MM.1S (cell line): Measurements from ENCODE around the gene CORO7.
"Not testable (repeated sequence)": the region's sequence is repeated elsewhere in the genome, so short reads cannot be mapped to it uniquely, and the experiment has no call there.

Experiments
- DNase-seq: peaks from one replicate; pipeline ENCODE4 v3.0.0-alpha.2; 2015
- H2AFZ ChIP-seq: fragments of 300-600 bp; sonication (generic); 2 replicates; pipeline ENCODE4 v1.6.0; 2016; ENCODE audit warnings: antibody characterized with exemption, low read length
- H3F3A ChIP-seq: fragments of 300-600 bp; sonication (generic); 2 replicates; pipeline ENCODE4 v1.6.1; 2016; ENCODE audit warnings: mild to moderate bottlenecking, antibody characterized with exemption, low read length, moderate library complexity, mixed read lengths; ENCODE audit not compliant: insufficient read depth
- H3K27ac ChIP-seq: fragments of 300-600 bp; sonication (generic); 2 replicates; pipeline ENCODE4 v1.5.1; 2016; ENCODE audit warnings: mild to moderate bottlenecking, low read length
- H3K27me3 ChIP-seq: fragments of 300-600 bp; sonication (generic); replicated peaks from 2 replicates; pipeline ENCODE4 v1.6.0; 2016; ENCODE audit warnings: low read length; ENCODE audit not compliant: insufficient read depth
- H3K36me3 ChIP-seq: fragments of 300-600 bp; sonication (generic); replicated peaks from 2 replicates; pipeline ENCODE4 v1.6.1; 2016; ENCODE audit warnings: mild to moderate bottlenecking, low read length, mixed read lengths; ENCODE audit not compliant: insufficient read depth
- H3K4me1 ChIP-seq: fragments of 300-600 bp; sonication (generic); 2 replicates; pipeline ENCODE4 v1.6.1; 2016; ENCODE audit warnings: low read length, mixed read lengths
- H3K4me2 ChIP-seq: fragments of 300-600 bp; sonication (generic); 2 replicates; pipeline ENCODE4 v1.6.0; 2016; ENCODE audit warnings: low read depth, low read length
- H3K4me3 ChIP-seq: fragments of 300-600 bp; sonication (generic); 2 replicates; pipeline ENCODE4 v1.5.1; 2016; ENCODE audit warnings: low read length, mixed read lengths
- H3K79me2 ChIP-seq: fragments of 300-600 bp; sonication (generic); 2 replicates; pipeline ENCODE4 v1.6.1; 2016; ENCODE audit warnings: mixed run types, low read length, mixed read lengths
- H3K9ac ChIP-seq: fragments of 300-600 bp; sonication (generic); 2 replicates; pipeline ENCODE4 v1.6.1; 2016; ENCODE audit warnings: low read length, mixed read lengths
- H3K9me2 ChIP-seq: fragments of 300-600 bp; sonication (generic); replicated peaks from 2 replicates; pipeline ENCODE4 v1.6.1; 2016; ENCODE audit warnings: mild to moderate bottlenecking, low read length, mixed read lengths; ENCODE audit not compliant: insufficient read depth
- H3K9me3 ChIP-seq: fragments of 300-600 bp; sonication (generic); replicated peaks from 2 replicates; pipeline ENCODE4 v1.6.1; 2016; ENCODE audit warnings: mild to moderate bottlenecking, low read length, mixed read lengths; ENCODE audit not compliant: insufficient read depth
- H4K20me1 ChIP-seq: fragments of 300-600 bp; sonication (generic); 2 replicates; pipeline ENCODE4 v1.6.1; 2016; ENCODE audit warnings: mild to moderate bottlenecking, low read length, moderate library complexity, mixed read lengths; ENCODE audit not compliant: insufficient read depth
- EZH2 ChIP-seq: fragments of 300-600 bp; sonication (generic); optimal IDR thresholded peaks from 2 replicates; pipeline ENCODE3; 2017; ENCODE audit warnings: low read depth, mild to moderate bottlenecking, antibody characterized with exemption, low read length, mixed read lengths
- EZH2phosphoT487 ChIP-seq: fragments of 300-600 bp; sonication (generic); IDR thresholded peaks from 2 replicates; pipeline ENCODE4 v1.6.1; 2018; ENCODE audit warnings: antibody characterized with exemption, low read length
- TF ChIP-seq, protein P1 (sequence below): fragments of 300-600 bp; sonication (generic); IDR thresholded peaks from 2 replicates; pipeline ENCODE4 v1.5.1; 2016; ENCODE audit warnings: antibody characterized with exemption, low read length, mixed read lengths

The CORO7 gene

DNA sequence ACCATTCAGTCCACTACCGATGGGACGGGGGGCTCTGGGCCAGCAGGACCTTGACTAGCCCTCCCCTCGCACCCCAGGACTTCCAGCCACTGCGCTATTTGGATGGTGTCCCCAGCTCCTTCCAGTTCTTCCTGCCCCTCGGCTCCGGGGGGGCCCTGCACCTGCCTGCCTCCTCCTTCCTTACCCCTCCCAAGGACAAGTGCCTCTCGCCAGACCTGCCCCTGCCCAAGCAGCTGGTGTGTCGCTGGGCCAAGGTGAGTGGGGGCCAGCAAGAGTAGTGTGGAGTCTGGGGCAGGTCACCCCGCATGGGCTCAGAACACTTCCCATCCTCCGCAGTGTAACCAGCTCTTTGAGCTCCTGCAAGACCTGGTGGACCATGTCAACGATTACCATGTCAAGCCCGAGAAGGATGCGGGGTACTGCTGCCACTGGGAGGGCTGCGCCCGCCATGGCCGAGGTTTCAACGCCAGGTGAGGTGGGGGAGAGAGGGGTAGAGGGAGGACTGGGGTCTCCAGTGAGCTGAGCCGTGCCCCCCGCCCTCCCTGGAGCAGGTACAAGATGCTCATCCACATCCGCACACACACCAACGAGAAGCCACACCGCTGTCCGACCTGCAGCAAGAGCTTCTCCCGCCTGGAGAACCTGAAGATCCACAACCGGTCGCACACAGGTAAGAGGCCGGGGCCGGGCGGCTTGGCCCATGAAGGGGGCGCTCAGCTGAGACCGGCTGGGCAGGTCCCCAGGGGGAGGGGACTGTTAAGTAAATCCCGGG lies 81.5 kb downstream of the CORO7 start:
- Histone ChIP-seq H3K79me2 (no peaks in the 10 kb centered on the region), H3K4me2 (no peak overlapping the region), H3K27me3 (peaks cover 27% of the 10 kb centered on the region), H3K4me1 (no peaks in the 10 kb centered on the region), H3F3A (no peaks in the 10 kb centered on the region), H3K9ac (no peak overlapping the region), H3K9me3 (no peaks in the 10 kb centered on the region), H3K4me3 (no peak overlapping the region), H4K20me1 (no peaks in the 10 kb centered on the region), H3K9me2 (no peaks in the 10 kb centered on the region), H3K36me3 (no peaks in the 10 kb centered on the region), H2AFZ (no peak overlapping the region), H3K27ac (no peak overlapping the region)
- no peak for DNase-seq
- TF ChIP-seq, protein P1, sequence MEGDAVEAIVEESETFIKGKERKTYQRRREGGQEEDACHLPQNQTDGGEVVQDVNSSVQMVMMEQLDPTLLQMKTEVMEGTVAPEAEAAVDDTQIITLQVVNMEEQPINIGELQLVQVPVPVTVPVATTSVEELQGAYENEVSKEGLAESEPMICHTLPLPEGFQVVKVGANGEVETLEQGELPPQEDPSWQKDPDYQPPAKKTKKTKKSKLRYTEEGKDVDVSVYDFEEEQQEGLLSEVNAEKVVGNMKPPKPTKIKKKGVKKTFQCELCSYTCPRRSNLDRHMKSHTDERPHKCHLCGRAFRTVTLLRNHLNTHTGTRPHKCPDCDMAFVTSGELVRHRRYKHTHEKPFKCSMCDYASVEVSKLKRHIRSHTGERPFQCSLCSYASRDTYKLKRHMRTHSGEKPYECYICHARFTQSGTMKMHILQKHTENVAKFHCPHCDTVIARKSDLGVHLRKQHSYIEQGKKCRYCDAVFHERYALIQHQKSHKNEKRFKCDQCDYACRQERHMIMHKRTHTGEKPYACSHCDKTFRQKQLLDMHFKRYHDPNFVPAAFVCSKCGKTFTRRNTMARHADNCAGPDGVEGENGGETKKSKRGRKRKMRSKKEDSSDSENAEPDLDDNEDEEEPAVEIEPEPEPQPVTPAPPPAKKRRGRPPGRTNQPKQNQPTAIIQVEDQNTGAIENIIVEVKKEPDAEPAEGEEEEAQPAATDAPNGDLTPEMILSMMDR = no peak
- TF ChIP-seq EZH2 = no peak
- no peak for TF ChIP-seq EZH2phosphoT487

DNA sequence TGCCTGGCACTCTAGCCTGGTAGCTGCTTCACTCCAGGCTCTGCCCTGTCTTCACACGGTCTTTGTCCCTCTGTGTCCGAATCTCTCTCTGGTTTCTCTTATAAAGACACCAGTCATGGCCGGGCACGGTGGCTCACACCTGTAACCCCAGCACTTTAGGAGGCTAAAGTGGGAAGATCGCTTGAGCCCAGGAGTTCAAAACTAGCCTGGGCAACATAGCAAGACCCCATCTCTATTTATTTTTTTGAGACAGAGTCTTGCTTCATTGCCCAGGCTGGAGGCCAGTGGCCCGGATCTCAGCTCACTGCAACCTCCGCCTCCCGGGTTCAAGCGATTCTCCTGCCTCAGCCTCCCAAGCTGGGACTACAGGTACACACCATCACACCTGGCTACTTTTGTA lies 82.7 kb downstream of the CORO7 start:
- H3K4me3 ChIP-seq, H3K79me2 ChIP-seq, H3K4me1 ChIP-seq, H3K9me2 ChIP-seq, H3K36me3 ChIP-seq, DNase-seq, H4K20me1 ChIP-seq, H3K27ac ChIP-seq, H3K4me2 ChIP-seq, H3K9me3 ChIP-seq, H2AFZ ChIP-seq, H3K9ac ChIP-seq, H3F3A ChIP-seq: not testable (repeated sequence)
- peaks cover 27% of the 10 kb centered on the region for H3K27me3 ChIP-seq

DNA sequence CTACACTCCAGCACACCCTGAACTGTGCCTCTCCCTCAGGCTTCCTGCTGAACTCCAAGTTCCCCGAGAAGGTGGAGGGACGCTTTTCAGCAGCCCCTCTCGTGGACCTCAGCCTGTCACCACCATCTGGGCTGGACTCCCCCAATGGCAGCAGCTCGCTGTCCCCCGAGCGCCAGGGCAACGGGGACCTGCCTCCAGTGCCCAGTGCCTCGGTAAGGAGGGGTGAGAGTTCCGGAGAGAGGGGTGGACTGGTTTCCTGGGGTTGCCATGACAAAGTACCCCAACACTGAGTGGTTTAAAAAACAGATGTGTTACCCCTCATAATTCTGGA lies 83.1 kb downstream of the CORO7 start:
- H3K4me2 ChIP-seq = no peak overlapping the region
- TF ChIP-seq, protein P1 = no peak
- TF ChIP-seq EZH2phosphoT487 (no peak), EZH2 (no peak)
- no peaks in the 10 kb centered on the region for H3K4me1 ChIP-seq
- H3K79me2 ChIP-seq = no peaks in the 10 kb centered on the region
- no peaks in the 10 kb centered on the region for H3K9me3 ChIP-seq
- no peaks in the 10 kb centered on the region for H3F3A ChIP-seq
- no peaks in the 10 kb centered on the region for H3K9me2 ChIP-seq
- H2AFZ ChIP-seq = no peak overlapping the region
- DNase-seq = no peak
- peaks cover 30% of the 10 kb centered on the region for H3K27me3 ChIP-seq
- H4K20me1 ChIP-seq = no peaks in the 10 kb centered on the region
- H3K4me3 ChIP-seq = no peak overlapping the region
- H3K36me3 ChIP-seq = no peaks in the 10 kb centered on the region
- H3K27ac ChIP-seq = no peak overlapping the region
- H3K9ac ChIP-seq = no peak overlapping the region

DNA sequence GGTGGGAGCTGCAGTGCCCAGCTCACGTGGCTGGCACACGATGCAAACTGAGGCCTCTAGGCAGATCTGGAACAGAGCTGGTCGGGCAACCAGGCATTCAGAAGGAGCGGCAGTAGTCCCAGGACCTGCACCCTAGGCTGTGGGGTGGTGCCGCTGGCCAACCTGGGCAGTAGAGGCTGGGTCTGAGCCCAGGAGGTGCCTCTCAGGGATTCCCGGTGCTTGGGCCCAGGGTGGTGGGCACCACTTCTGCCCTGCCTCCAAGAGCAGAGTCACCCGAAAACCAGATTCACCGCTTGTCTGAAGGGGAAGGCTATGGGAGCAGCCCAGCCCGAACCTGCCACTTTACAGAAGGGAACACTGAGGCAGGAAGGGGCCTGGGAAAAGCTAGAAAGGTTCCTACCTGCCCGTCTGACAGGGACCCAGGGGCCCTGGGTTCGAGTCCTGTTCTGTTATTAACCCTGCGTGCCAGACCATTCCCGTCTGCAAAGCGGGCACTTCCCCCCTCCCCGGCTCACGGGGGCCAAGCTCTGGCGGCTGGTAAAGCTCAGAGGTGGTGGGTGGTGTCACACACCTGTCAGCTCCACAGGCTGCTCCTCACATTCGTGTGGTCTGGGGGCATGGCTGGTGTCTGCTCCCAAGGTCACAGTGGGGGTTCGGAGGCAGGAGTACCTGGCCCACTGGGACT lies 83.6 kb downstream of the CORO7 start:
- Histone ChIP-seq H3K79me2 (no peaks in the 10 kb centered on the region), H3K27ac (no peak overlapping the region), H3K4me3 (no peak overlapping the region), H3K4me1 (no peaks in the 10 kb centered on the region), H3K36me3 (no peaks in the 10 kb centered on the region), H2AFZ (no peak overlapping the region), H3K9me2 (no peaks in the 10 kb centered on the region), H3K27me3 (peaks cover 31% of the 10 kb centered on the region), H3K4me2 (no peak overlapping the region), H3K9ac (no peak overlapping the region), H4K20me1 (no peaks in the 10 kb centered on the region), H3F3A (no peaks in the 10 kb centered on the region), H3K9me3 (no peaks in the 10 kb centered on the region)
- DNase-seq = no peak
- TF ChIP-seq, protein P1 = no peak
- no peak for TF ChIP-seq EZH2phosphoT487
- TF ChIP-seq EZH2 = no peak
